D721Med (cell line): ENCODE measurements around the gene SPATA18.

ENCODE experiments used
- DNase-seq: peaks from one replicate; pipeline ENCODE4 v3.0.0; 2011; ENCODE audit warnings: low spot score; ENCODE audit not compliant: insufficient read length
- FAIRE-seq: peaks from 2 replicates; lab custom pipeline; 2011; peaks lifted over from hg19 to GRCh38; lab: Jason Lieb, UNC
- CTCF ChIP-seq: IDR thresholded peaks from 2 replicates; pipeline ENCODE4 v1.5.1; 2012; ENCODE audit warnings: mild to moderate bottlenecking, control low read depth; ENCODE audit not compliant: insufficient read depth; ENCODE audit errors: missing control alignments

The SPATA18 gene

GRCh38 chr4:52105276-52105675, 54.2 kb downstream of the SPATA18 start:
- DNase-seq: no peak
- TF ChIP-seq CTCF: no peak
- FAIRE-seq: no peak

- no peak for FAIRE-seq
- no peak for DNase-seq
- TF ChIP-seq CTCF: no peak
Measured at GRCh38 chr4:52106191-52106590, 55.1 kb downstream of the SPATA18 start.

GRCh38 chr4:52106660-52107059, 55.6 kb downstream of the SPATA18 start:
- no peak for DNase-seq
- TF ChIP-seq CTCF: no peak
- no peak for FAIRE-seq

GRCh38 chr4:52107336-52107735, 56.2 kb downstream of the SPATA18 start:
- FAIRE-seq (no peak), DNase-seq (no peak)
- no peak for TF ChIP-seq CTCF

GRCh38 chr4:52107745-52108144, 56.6 kb downstream of the SPATA18 start:
- FAIRE-seq (no peak), DNase-seq (no peak)
- TF ChIP-seq CTCF: no peak

- DNase-seq (no peak), FAIRE-seq (no peak)
- TF ChIP-seq CTCF: no peak
Measured at GRCh38 chr4:52110171-52110570, 59.1 kb downstream of the SPATA18 start.

- DNase-seq (no peak), FAIRE-seq (no peak)
- TF ChIP-seq CTCF: no peak
Measured at GRCh38 chr4:52111995-52112394, 60.9 kb downstream of the SPATA18 start.
